NCI-H2196 treated with DMSO at 0.1 percent for 48 hours (cell line): Measurements from ENCODE around the gene PAQR9.

Experiments
- DNase-seq: peaks from one replicate; lab custom pipeline; 2025; ENCODE audit not compliant: unreplicated experiment; lab: John Stamatoyannopoulos, UW

The PAQR9 gene

GRCh38 chr3:142982038-142982773, 18.7 kb upstream of the PAQR9 start:
- DNase-seq, result no peak

DNA sequence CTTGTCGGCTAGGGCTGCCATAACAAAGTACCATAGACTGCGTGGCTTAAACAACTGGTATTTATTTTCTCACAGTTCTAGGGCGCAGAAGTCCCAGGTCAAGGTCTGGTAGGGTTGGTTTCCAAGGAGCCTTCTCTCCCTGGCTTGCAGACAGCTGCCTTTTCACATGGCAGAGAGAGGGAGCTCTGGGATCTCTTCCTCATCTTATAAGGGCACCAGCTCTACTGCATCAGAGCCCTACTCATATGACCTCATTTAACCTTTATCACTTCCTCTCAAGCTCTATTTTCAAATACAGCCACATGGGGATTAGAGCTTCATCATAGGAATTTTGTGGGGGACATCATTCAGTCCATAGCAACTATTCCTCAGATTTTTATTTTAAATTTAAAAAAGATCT, 17.6 kb upstream of the PAQR9 start:
- DNase-seq, result no peak

GRCh38 chr3:142977399-142977728, 13.9 kb upstream of the PAQR9 start:
- no peak for DNase-seq

- peak; percentile 67 for DNase-seq
Observed at GRCh38 chr3:142976621-142977398, 13.3 kb upstream of the PAQR9 start.

- DNase-seq, result no peak
Observed at GRCh38 chr3:142975316-142975995, 12.0 kb upstream of the PAQR9 start.

DNA sequence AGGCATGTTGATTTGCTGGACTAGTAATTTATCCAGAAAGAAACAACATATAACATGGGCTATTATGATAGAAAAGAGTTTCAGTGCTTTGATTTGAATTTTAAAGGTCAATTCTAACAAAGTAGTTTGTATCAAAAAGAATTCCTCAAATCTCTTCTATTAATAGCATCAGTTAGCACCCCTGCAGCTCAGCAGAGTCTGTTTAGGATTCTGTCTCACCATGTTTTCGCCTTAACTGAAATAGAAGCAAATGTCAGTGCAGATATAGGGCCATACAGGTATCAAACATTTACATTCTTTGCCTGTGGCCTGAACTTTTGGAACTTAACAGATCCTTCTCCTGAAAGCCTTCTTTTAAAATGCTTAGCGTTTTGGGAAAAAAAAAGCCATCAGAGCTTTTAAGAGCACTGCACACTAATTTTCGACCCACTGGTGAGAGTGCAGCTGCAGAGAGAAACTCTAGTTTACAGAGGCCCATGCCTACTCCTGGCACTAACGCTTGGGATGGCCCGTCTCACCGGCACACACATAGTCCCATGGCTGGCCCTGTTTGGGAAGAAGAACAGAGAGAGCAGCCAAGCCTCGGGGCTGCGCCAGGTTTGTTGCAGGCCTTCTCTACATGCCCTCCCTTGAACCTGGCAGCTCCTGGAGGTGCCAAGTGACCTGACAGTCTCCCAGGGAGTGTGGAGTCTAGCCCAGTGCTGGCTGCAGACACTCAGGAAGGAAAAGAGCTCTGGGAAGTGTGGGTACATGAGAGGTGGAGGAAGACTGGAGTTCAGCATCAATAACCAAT, 9.9 kb upstream of the PAQR9 start:
- DNase-seq, result no peak

- no peak for DNase-seq
Observed at GRCh38 chr3:142972092-142972753, 8.7 kb upstream of the PAQR9 start.

GRCh38 chr3:142971431-142971830, 8.0 kb upstream of the PAQR9 start:
- no peak for DNase-seq

DNA sequence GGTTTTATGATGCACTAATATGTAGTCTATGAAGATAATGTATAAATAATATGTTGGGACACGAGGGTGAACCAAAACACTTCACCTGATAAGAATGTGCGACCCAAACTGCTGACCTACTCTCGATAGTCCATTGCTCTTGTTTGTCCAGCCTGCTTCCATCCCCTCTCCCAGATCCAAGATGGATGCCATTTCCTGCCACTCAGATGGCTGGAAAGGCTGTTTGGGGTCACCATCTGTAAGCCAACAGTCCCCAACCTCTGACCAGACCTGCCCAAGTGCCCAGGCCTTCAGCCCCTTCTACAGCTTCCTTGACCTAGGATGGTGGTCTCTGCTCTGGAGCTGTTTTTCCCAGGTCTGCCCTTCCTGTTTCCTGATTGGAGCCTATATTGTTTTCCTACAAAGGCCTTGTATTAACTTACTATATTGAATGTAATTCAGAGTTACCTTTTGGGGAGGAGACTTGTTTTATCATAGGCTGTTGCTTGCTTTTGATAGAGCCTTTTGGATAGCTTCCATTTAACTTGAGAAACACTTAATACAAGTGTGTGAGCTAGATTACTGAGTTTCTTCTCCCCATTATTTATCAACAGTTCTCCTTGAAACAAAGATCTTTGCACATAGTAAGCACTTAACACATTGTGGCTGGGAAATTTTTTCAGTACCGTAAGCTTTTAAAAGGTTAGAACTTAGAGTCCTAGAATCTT, 5.0 kb upstream of the PAQR9 start:
- no peak for DNase-seq

DNA sequence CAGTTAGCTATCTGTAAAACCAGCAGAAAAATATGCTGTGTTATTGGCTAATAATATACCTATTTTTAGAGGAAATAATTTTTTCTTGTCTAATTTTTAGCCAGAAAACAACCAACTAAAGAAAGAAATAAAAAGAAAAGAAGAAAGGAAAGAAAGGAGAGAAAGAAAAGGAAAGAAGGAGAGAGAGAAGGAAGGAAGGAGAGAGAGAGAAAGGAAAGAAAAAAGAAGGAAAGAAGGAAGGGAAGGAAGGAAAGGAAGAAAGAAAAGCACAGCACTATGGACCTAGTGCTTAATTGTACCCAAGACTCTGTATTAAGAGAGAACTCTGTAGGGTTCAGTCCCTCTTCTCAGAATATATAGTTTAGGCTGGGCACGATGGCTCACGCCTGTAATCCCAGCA, 3.3 kb upstream of the PAQR9 start:
- no peak for DNase-seq

DNA sequence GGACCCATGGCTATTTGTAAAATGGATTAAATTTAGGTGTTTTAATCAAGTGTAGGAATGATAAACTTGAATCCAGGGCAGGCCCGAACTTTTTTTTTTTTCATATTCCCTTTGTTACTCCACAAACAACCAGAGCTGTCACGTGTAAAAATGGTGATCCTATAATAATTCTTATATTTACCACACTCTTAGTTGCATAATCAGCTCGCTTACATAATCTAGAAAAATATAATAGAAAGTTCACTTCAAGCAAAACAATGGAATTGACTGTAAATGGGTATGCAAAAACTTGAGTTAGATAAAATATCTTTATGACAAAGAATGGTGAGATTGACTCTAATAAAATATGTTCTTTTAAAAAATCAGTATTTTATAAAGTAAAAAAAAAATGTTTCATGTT, 2.1 kb upstream of the PAQR9 start:
- DNase-seq, result no peak

DNA sequence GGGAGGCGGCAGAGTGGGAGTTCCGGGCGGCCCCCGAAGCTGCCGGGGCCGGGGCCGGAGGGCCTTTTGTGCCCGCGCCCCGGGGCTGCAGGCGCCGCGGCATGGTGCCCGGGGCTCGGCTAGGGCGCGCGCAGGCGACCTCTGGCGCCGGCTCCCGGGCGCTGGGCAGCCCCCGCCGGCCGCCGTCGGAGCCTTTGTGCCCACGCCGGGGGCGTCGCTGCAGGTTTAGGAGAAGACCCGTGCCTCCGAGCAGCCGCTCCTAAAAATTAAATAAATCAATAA, 299 bp downstream of the PAQR9 start:
- DNase-seq, result no peak

GRCh38 chr3:142962520-142963233, 797 bp downstream of the PAQR9 start:
- DNase-seq, result no peak

DNA sequence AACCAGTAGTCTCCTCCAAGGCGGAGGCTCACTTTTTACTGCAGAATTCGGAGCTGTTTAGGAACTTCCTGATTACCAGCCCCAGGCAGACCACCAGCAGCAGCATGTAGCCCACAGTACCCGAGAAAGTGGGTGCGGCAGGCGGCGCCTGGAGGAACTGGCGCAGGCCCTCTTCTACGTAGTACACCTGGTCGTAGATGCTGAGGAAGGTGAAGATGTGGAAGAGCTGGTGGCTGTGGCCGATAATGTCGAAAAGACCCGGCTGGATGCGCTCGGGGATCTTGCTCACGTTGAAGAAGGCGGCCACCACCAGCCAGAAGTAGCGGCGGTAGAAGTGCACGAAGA, 1.3 kb downstream of the PAQR9 start:
- no peak for DNase-seq

GRCh38 chr3:142961539-142961938, 1.9 kb downstream of the PAQR9 start:
- no peak for DNase-seq

- DNase-seq, result peak; percentile 35
Observed at GRCh38 chr3:142960322-142960850, 3.1 kb downstream of the PAQR9 start.

- no peak for DNase-seq
Observed at GRCh38 chr3:142958707-142959106, 4.8 kb downstream of the PAQR9 start.

DNA sequence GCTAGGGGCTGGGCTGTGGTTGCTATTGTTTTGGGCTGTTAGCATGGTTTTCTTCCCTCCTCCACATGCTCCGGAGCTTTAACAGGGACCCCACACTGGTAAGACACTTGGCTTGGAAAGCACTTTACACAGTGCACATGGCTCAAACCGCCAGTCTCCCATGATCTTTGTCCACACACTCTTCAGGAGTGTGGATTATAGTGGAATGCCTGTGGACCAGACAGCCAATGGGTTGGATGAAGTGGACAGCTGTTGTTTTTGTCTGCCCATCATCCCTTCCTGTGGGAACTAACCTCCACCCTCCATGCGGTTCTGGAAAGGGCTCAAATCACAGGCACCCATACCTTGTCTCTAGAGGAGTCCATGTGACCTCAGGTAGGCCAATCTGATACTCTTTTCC, 10.0 kb downstream of the PAQR9 start:
- no peak for DNase-seq

DNA sequence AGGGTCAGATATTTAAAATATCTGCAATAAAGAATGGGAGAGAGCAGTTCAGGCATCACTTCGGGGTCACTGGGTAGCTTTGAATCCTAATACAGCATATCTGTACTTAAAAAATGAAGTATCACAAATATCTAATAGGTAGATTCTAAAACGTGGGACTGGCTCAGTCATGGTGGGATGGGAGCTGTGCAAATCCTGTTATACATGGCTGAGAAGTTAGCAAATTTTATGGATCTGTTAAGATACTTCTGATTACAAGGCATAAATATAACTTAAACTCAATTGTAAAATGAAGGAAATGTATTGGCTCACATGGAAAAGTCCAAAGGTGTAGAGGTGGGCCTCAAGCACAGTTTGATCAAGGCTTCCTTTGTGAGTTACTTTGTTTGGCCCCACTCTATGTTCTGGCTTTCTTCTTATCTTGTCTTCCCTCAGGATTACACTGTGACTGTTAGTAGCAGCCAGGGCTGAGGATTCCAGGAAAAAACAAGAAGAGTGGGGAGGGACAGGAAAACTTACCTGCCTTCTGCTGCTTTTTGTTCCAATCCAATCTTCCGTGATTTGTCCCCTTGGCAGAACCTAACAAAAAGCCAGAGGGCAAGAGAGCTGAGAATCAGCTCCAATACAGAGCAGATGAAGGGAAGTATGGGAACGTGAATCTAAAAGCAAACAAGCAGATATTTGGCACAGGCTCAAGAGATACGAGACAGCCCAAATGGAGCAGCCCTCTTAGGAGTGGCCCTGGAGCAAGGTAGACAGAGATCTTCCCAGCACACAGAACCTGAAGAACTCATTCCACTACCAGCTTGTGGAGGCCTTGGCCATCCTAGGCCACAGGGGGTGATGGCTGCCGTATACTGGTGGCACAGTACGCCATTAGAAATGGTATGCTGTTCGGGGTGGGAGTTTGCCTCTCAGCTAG, 10.9 kb downstream of the PAQR9 start:
- no peak for DNase-seq
